Activated T-cell treated with anti-CD3 and anti-CD28 coated beads, Interleukin-2, amount 50 U/mL, for 4 hours (primary cell): ENCODE results near the gene ROM1. TPM values are rescaled to one million over a fixed set of nuclear protein-coding genes. Genes with fewer than 3 reads are reported as not detected.
A peak's percentile ranks its signal among the peaks of the same experiment; 100 is the strongest.

ENCODE experiments used
- ATAC-seq, 2 donors: fragments of 200-7000 bp; cut with Tn5 transposase; one replicate each; pipeline ENCODE4 v1.10.0; 2021
- DNase-seq: peaks from one replicate; pipeline ENCODE4 v3.0.0-alpha.2; 2020
- H3K27me3 Mint-ChIP-seq: one replicate; pipeline ENCODE4 v1.8.0; 2021; ENCODE audit warnings: low read depth, mixed read lengths
- H3K36me3 Mint-ChIP-seq: one replicate; pipeline ENCODE4 v1.8.0; 2022; ENCODE audit warnings: mixed read lengths; ENCODE audit not compliant: insufficient read depth
- H3K4me1 Mint-ChIP-seq: one replicate; pipeline ENCODE4 v1.8.0; 2021; ENCODE audit warnings: low read depth, mixed read lengths
- H3K4me3 Mint-ChIP-seq: one replicate; pipeline ENCODE4 v1.8.0; 2021; ENCODE audit warnings: mild to moderate bottlenecking, moderate library complexity, mixed read lengths
- H3K9me3 Mint-ChIP-seq: one replicate; pipeline ENCODE4 v1.8.0; 2021; ENCODE audit warnings: mixed read lengths
- total RNA-seq, 3 donors: library from RNA; stranded (reverse); gene quantifications; one replicate each; pipeline ENCODE4 v1.2.1, GENCODE V29; 2021

ROM1 gene
- total RNA-seq, 3 donors from 2014 or later, result 5.8 to 6.6 (median 5.8) TPM

DNA sequence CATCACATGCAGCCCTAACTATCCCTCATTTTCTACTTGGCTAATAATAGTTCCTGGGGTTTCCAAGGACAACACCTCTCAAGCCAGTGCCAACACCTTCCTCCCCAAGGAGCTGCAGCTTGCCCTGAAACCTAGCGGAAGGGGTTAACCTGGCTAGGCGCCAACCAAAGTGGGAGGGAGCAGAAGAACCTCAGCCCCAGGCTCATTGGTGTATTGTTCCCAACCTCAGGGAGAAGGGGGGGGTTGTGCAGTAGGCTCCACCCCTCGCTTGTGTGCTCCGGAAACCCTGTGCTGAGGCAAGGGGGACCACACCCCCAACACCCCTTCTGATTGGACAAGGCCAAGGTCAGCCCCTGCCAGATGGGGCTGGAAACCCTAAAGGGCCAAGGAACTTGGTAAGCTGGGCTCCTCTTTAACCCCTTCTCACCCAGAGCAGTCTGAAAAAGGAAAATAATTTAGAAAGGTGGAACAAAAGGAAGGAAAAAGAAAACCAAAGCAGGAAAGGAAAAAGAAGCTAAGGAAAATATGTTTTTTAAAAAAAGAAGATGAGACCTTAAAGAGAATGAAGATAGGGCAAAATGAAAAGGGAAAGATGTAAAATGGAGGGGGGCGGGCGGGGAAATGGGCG is 13.9 kb upstream of the ROM1 start:
- peak overlapping the region; percentile 93 for H3K4me3 Mint-ChIP-seq
- H3K27me3 Mint-ChIP-seq, result no peaks in the 10 kb centered on the region
- H3K4me1 Mint-ChIP-seq, result peaks cover 48% of the 10 kb centered on the region
- no peaks in the 10 kb centered on the region for H3K9me3 Mint-ChIP-seq
- peak; percentile 91 for DNase-seq
- peaks cover 67% of the 10 kb centered on the region for H3K36me3 Mint-ChIP-seq
- peak; percentile 67 to 69 for ATAC-seq

DNA sequence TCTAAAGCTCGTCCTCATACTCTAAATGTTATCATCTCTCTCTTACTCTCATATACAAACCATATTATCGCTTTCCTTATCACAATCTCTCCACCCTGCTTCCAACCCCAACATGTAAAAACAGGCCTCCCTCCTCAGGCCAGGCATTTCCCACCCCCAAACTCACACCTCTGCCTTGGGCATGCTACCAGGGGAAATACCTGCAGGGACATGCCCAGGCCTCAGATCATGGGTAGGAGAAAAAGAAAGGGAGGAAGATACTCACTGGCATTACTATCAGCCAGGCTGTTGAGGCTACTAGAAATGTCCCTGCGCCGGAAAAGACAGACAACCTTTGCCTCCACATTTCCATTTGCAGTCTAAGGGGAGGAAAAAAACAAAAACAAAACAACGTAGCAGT is 13.2 kb upstream of the ROM1 start:
- Mint-ChIP-seq H3K9me3 (no peaks in the 10 kb centered on the region), H3K4me3 (peak overlapping the region; percentile 93), H3K4me1 (peaks cover 47% of the 10 kb centered on the region), H3K36me3 (peaks cover 64% of the 10 kb centered on the region), H3K27me3 (no peaks in the 10 kb centered on the region)
- no peak for DNase-seq
- ATAC-seq, result no peak

DNA sequence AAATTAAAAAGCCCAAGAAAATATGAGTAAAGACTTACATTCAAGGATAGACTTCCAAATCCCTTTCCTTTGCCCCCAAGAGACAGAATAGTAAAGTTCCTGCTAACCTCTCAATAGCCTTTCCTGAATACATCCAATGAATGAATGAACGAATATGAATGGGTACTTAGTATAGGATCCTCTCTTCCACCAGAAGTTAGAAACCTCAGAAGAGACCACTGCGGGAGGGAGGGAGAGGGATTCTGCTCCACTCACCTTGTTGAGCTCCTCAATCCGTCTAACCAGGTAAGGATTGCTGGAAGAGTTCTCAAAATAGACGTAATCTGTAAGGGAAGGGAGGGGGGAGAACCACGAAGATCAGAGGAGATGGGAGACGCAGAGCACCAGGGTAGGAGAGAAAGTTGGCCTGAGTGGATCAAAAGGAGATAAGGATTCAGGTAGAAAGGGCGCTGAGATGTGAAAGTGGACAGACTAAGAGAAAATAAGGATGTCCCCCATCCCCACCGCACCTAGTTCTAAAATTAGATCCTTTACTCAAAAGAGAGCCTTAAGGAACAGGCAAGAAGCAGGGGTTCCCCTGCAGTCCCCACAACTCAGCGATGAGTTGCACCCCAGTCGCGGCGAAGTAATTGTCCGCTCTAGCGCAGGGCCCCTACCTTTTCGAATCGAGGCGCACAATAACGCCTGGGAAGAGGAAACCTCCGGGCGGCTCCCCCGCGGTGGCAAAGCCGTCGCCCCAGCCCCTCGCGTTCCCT is 12.5 kb upstream of the ROM1 start:
- H3K4me3 Mint-ChIP-seq, result peak overlapping the region; percentile 93
- no peaks in the 10 kb centered on the region for H3K9me3 Mint-ChIP-seq
- H3K27me3 Mint-ChIP-seq, result no peaks in the 10 kb centered on the region
- H3K36me3 Mint-ChIP-seq, result peaks cover 63% of the 10 kb centered on the region
- DNase-seq (no peak), ATAC-seq (no peak)
- H3K4me1 Mint-ChIP-seq, result peaks cover 49% of the 10 kb centered on the region

DNA sequence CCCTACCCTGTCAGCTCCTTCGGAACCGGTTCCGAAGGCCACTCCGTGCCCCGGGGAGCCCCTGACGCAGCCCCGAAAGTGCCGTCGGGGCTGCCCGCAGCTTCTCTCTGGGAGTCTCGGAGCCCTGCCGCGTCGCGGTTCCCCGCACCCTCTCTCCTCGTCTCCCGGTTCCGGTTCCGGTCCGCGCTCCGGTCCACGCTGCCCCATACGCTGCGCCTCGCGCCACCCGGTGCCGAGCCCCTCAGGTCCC is 12.0 kb upstream of the ROM1 start:
- Mint-ChIP-seq H3K4me1 (peaks cover 49% of the 10 kb centered on the region), H3K4me3 (peak overlapping the region; percentile 93), H3K9me3 (no peaks in the 10 kb centered on the region), H3K36me3 (peaks cover 62% of the 10 kb centered on the region), H3K27me3 (no peaks in the 10 kb centered on the region)
- DNase-seq (peak; percentile 40), ATAC-seq (peak; percentile 25 to 29)

DNA sequence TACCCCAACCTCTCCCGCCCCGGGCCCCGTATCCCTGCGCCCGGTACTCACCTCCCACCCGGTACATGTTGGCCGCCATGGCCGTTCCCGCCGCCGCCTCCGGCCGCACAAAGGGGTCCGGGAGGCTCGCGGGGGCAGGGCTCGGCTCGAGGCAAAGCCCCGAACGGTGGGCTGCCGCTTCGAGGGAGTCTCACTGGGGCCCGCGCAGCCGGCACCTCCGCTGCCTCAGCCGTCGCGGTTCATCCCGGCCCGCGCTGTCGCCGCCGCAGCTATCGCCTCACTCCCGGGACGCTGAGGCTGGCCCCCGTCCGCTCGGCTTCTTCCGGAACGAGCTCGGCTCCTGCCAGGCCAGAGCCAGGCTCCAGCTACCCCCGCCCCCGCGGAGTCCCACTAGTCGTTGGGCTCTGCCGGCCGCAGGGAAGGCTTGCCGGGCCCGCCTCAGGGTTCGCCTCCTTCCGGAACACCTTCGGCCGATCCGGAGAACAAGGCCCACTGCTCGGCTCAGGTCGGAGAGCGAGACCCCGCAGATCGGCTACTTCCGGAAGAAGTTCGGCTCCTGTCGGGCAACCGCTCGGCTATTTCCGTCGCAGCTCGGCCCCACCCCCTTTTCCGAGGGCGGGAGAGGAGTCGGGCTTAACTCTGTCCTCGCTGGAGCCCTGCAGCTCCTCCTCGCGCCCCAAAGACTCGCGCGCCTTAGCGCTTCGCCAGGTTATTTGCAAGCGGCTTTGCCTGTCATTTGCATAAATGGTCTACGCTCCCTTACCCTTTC is 11.5 kb upstream of the ROM1 start, which contains the start of gene MTA2:
MTA2 (minus strand) TSS at position 494 of the 769 bp plus-strand sequence; CDS start at position 79, 415 bp downstream.
- H3K4me1 Mint-ChIP-seq, result peaks cover 51% of the 10 kb centered on the region
- H3K27me3 Mint-ChIP-seq, result no peaks in the 10 kb centered on the region
- peaks cover 59% of the 10 kb centered on the region for H3K36me3 Mint-ChIP-seq

DNA sequence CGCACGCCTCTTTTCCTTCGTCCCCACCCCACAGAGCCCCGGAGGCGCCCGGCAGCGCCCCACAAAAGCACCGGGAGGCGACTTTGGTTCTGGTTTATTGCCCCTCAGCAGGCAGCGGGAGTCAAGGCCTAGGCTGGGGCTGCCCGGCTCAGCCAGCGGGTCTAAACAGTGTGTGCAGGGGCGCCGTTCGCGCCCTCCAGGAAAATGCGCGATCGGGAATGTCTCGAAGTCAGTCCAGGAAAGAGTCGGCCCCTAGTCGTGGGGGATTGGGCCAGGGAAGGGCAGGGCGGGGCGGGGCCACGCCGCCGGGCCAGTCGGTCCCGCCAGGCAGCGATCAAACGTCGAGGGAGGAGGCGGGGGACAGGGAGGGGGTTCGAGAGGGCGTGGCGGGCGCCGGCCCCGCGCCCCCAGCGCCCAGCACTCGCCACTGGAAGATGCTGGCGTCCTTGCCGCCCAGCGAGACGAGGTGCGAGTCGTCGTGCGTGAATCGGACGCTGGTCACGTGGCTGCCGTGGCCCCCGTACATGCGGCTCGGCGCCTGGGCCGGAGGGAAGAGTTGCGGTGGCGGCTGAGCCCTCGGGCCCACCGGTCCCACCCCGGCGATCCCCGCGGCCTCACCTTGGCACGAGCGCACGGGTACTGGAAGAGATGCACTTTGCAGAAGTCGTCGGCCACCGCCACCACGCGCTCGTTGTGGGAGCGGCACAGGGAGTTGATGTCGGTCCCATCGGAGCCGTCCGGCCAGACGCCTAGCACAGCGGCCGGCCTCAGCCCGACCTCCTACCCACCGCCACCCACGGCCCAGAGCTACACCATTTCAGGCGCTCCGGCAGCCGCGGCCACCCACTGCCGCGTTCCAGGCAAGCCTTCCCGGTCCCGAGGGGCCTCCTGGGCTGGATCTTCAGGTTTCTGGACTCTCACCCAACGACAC is 10.7 kb upstream of the ROM1 start:
- H3K27me3 Mint-ChIP-seq, result no peaks in the 10 kb centered on the region
- DNase-seq (no peak), ATAC-seq (no peak)
- H3K4me1 Mint-ChIP-seq, result peaks cover 47% of the 10 kb centered on the region
- peaks cover 55% of the 10 kb centered on the region for H3K36me3 Mint-ChIP-seq
- H3K4me3 Mint-ChIP-seq, result peak overlapping the region; percentile 93
- no peaks in the 10 kb centered on the region for H3K9me3 Mint-ChIP-seq

More for the DNA sequence above, 11.5 kb upstream of the ROM1 start, which contains the start of gene MTA2:
- ATAC-seq (peak; percentile 86 to 87), DNase-seq (peak; percentile 99)
- H3K4me3 Mint-ChIP-seq, result peak within 1 kb of the TSS; percentile 93
- no peaks in the 10 kb centered on the region for H3K9me3 Mint-ChIP-seq

DNA sequence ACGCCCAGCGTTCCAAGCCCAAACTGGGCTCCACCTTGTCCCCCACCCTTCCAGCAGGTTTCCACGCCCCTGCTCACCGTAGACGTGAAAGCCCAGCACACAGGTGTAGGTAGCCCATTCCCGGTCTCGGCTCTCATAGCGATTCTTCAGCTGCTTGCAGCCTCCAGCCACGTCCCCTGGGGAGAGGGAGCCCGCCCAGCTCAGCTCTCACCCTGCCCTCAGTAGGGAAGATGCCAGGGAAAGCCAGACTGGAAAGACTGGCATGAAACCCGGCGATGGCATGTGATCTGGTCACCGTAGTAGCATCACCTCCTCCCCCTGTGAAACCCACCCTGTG is 10.0 kb upstream of the ROM1 start:
- Mint-ChIP-seq H3K4me1 (peaks cover 47% of the 10 kb centered on the region), H3K9me3 (no peaks in the 10 kb centered on the region), H3K36me3 (peaks cover 54% of the 10 kb centered on the region), H3K27me3 (no peaks in the 10 kb centered on the region), H3K4me3 (peak overlapping the region; percentile 73)
- ATAC-seq (no peak), DNase-seq (no peak)

DNA sequence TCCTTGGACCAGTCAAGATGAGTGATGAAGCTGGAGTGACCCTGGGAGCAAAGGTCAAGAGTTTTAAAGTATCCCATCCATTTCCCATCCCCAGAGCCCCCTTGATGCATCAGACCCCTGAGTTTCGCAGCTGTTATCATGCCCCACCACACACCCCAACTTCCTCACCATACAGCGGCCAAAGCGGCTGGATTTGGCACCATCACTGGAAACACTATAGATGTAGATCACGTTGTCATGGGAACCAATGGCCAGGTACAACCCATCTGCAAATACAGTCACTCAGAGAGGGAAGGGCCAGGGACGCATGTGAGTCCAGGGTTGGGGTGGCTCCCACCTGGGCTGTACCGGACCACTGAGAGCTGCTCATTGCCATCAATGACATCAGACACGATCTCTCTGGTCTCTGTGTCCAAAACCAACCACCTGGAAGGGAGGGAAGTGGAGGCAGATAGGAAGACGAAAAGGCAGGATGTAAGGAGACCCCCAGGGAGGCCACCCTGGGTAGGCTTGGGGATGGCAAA is 9.2 kb upstream of the ROM1 start:
- DNase-seq (no peak), ATAC-seq (no peak)
- no peaks in the 10 kb centered on the region for H3K27me3 Mint-ChIP-seq
- peaks cover 49% of the 10 kb centered on the region for H3K36me3 Mint-ChIP-seq
- no peaks in the 10 kb centered on the region for H3K9me3 Mint-ChIP-seq
- H3K4me1 Mint-ChIP-seq, result peaks cover 43% of the 10 kb centered on the region
- H3K4me3 Mint-ChIP-seq, result peak overlapping the region; percentile 73

DNA sequence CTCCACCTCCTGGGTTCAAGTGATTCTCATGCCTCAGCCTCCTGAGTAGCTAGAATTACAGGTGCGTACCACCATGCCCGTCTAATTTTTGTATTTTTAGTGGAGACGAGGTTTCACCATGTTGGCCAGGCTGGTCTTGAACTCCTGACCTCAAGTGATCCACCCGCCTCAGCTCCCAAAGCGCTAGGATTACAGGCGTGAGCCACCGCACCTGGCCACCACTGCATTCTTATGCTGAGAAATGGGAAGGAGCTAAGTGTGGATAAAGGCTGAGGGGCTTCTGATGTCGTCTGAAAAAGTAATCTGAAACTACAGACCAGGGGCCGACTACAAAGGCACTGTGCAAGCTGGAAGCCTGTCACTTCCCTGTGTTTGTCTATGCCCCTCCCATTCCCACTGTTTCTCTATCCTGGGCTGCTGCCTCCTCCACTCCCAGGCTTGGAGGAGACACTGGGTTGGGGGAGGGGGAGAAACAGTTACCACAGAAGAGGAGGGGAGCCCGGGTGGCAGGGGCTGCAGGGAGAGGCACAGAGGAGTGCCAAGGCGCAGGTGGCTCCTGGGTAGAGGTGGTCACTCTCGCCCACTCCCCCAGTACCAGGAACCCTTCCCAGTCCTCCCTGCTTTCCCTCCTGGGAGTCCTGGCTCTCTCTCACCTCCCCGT is 8.5 kb upstream of the ROM1 start:
- no peaks in the 10 kb centered on the region for H3K9me3 Mint-ChIP-seq
- H3K36me3 Mint-ChIP-seq, result peaks cover 41% of the 10 kb centered on the region
- DNase-seq, result no peak
- H3K27me3 Mint-ChIP-seq, result no peaks in the 10 kb centered on the region
- H3K4me3 Mint-ChIP-seq, result no peak overlapping the region
- H3K4me1 Mint-ChIP-seq, result peaks cover 38% of the 10 kb centered on the region
- no peak for ATAC-seq

DNA sequence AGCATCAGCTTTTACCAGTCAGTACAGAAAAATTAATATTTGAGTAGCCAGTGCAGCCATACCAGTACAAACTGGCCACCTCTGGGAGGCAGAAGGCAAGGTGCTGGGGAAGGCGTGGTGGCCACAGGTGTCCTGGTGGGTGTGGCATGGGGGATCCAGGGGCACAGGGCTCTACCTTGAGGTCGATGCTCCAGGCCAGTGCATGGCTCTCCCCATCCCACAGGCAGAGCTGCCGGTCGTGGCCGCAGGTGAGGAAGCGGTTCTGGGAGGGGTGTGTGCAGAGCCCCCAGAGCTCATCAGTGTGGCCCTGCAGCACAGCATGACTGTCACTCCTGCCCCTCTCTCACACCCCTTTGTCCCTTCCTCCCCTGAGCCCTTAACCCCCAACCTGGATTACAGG is 7.6 kb upstream of the ROM1 start:
- no peak for DNase-seq
- Mint-ChIP-seq H3K36me3 (peaks cover 33% of the 10 kb centered on the region), H3K4me3 (no peak overlapping the region), H3K27me3 (no peaks in the 10 kb centered on the region), H3K4me1 (peaks cover 36% of the 10 kb centered on the region), H3K9me3 (no peaks in the 10 kb centered on the region)
- no peak for ATAC-seq

DNA sequence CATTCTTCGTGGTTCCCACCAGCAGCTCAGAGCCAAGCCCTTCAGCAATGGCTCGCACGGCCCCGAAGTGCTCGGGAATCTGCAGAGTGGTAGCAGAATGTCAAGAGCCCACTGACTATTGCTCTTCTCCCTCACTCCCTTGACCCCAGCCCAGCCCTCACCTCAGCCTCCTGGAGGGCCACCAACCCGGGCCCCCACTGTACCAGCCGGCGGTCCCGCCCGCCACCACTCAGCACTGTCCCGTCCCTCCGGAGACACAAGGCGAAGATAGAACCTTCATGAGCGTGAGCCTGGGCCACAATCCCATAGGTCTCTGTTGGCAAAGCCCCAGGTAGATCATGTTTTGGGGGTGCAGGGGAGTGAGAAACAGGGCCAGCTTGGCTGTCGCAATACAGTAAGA is 7.2 kb upstream of the ROM1 start:
- Mint-ChIP-seq H3K36me3 (peaks cover 29% of the 10 kb centered on the region), H3K27me3 (no peaks in the 10 kb centered on the region), H3K4me3 (no peak overlapping the region), H3K9me3 (no peaks in the 10 kb centered on the region), H3K4me1 (peaks cover 39% of the 10 kb centered on the region)
- ATAC-seq, result no peak
- DNase-seq, result no peak

DNA sequence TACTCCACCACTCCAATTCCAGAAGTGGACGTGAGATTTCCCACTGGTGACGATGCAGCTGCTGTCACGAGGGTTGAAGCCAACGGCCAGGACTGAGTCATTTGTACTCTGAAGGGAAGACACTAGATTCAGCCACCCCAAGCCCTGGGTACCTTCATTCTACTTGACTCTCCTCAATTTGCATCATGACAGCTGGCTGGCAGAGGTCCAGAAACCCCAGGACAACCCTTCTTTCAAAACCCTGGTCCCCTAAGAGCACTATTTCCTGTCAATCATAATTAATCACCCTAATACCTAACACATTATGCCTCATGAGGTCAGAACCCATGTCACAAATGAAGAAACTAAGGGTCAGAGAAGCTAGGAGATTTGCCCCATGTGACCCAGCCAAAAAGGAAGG is 5.3 kb upstream of the ROM1 start:
- peaks cover 45% of the 10 kb centered on the region for H3K4me1 Mint-ChIP-seq
- ATAC-seq, result no peak
- peaks cover 25% of the 10 kb centered on the region for H3K36me3 Mint-ChIP-seq
- H3K9me3 Mint-ChIP-seq, result no peaks in the 10 kb centered on the region
- no peaks in the 10 kb centered on the region for H3K27me3 Mint-ChIP-seq
- no peak overlapping the region for H3K4me3 Mint-ChIP-seq
- DNase-seq, result no peak

DNA sequence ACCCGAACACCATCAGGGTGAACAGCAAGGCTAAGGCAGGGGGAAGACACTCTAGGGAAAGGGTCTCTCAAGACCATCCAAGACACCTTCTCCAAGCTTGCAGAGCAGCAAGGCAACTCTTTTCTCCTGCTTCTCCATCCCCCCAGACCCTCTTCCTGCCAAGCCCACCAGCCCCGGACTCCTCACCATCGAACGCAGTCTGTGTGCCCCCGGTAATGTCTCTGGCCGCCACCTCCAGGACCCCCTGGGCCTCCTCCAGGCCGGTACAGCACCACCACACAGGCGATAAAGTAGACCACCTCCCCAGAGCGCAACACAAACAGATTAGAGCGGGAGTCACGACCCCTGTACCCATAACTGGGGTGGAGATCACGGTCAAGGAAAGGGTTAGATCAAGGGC is 4.3 kb upstream of the ROM1 start:
- ATAC-seq (no peak), DNase-seq (no peak)
- Mint-ChIP-seq H3K4me3 (no peak overlapping the region), H3K36me3 (peaks cover 19% of the 10 kb centered on the region), H3K4me1 (peaks cover 39% of the 10 kb centered on the region), H3K9me3 (no peaks in the 10 kb centered on the region), H3K27me3 (no peaks in the 10 kb centered on the region)
